H9 (cell line): ENCODE measurements around the gene CCIN. TPM values are rescaled to one million over a fixed set of nuclear protein-coding genes. Genes with fewer than 3 reads are reported as not detected.

Experiments
- DNase-seq: peaks from one replicate; pipeline ENCODE4 v3.0.0-alpha.2; 2017
- H2AFZ ChIP-seq: one replicate; pipeline ENCODE4 v1.6.1; 2013; ENCODE audit warnings: mild to moderate bottlenecking, low read length, control low read depth, moderate library complexity
- H2AK5ac ChIP-seq: 2 replicates; pipeline ENCODE4 v1.6.1; 2013; ENCODE audit warnings: low read length, control low read depth, mixed read lengths; ENCODE audit not compliant: insufficient read length
- H2BK120ac ChIP-seq: one replicate; pipeline ENCODE4 v1.6.1; 2013; ENCODE audit warnings: low read depth, mild to moderate bottlenecking, low read length, control low read depth, inconsistent platforms; ENCODE audit not compliant: poor library complexity, severe bottlenecking
- H2BK12ac ChIP-seq: 2 replicates; pipeline ENCODE4 v1.6.1; 2013; ENCODE audit warnings: low read length, control low read depth, mixed read lengths, low read depth; ENCODE audit not compliant: insufficient read length
- H2BK15ac ChIP-seq: 2 replicates; pipeline ENCODE4 v1.6.1; 2013; ENCODE audit warnings: low read depth, low read length, control low read depth
- H2BK20ac ChIP-seq: one replicate; pipeline ENCODE4 v1.6.1; 2013; ENCODE audit warnings: low read depth, mild to moderate bottlenecking, low read length, control low read depth, inconsistent platforms; ENCODE audit not compliant: poor library complexity, severe bottlenecking
- H2BK5ac ChIP-seq: 2 replicates; pipeline ENCODE4 v1.6.1; 2013; ENCODE audit warnings: low read length, control low read depth, mixed read lengths; ENCODE audit not compliant: insufficient read length
- H3K14ac ChIP-seq: 2 replicates; pipeline ENCODE4 v1.6.1; 2013; ENCODE audit warnings: low read length, control low read depth; ENCODE audit not compliant: insufficient read depth
- H3K18ac ChIP-seq: 2 replicates; pipeline ENCODE4 v1.6.1; 2013; ENCODE audit warnings: low read depth, mild to moderate bottlenecking, mixed read lengths, low read length, control low read depth; ENCODE audit not compliant: insufficient read length
- H3K23ac ChIP-seq: 2 replicates; pipeline ENCODE4 v1.6.1; 2013; ENCODE audit warnings: low read length, control low read depth, mixed read lengths, low read depth; ENCODE audit not compliant: insufficient read length
- H3K23me2 ChIP-seq: 2 replicates; pipeline ENCODE4 v1.6.1; 2013; ENCODE audit warnings: low read depth, mild to moderate bottlenecking, mixed read lengths, low read length, control low read depth; ENCODE audit not compliant: insufficient read length, poor library complexity, severe bottlenecking
- H3K27ac ChIP-seq: 2 replicates; pipeline ENCODE4 v1.5.1; 2013; ENCODE audit warnings: low read length, control low read depth, mixed read lengths, low read depth; ENCODE audit not compliant: insufficient read length
- H3K27me3 ChIP-seq: 2 replicates; pipeline ENCODE4 v1.6.1; 2013; ENCODE audit warnings: low read length, control low read depth, inconsistent platforms; ENCODE audit not compliant: insufficient read depth
- H3K4ac ChIP-seq: 2 replicates; pipeline ENCODE4 v1.6.1; 2013; ENCODE audit warnings: low read depth, mild to moderate bottlenecking, control low read depth, inconsistent platforms, low read length, moderate library complexity
- H3K4me1 ChIP-seq: 2 replicates; pipeline ENCODE4 v1.6.1; 2013; ENCODE audit warnings: low read length, control low read depth, inconsistent platforms; ENCODE audit not compliant: insufficient read depth
- H3K4me2 ChIP-seq: 2 replicates; pipeline ENCODE4 v1.6.1; 2013; ENCODE audit warnings: low read length, control low read depth, mixed read lengths; ENCODE audit not compliant: insufficient read length, insufficient read depth
- H3K56ac ChIP-seq: 2 replicates; pipeline ENCODE4 v1.6.1; 2013; ENCODE audit warnings: low read depth, mild to moderate bottlenecking, mixed read lengths, low read length, control low read depth; ENCODE audit not compliant: insufficient read length
- H3K79me1 ChIP-seq: 2 replicates; pipeline ENCODE4 v1.6.1; 2013; ENCODE audit warnings: low read depth, mild to moderate bottlenecking, moderate library complexity, low read length, control low read depth, inconsistent platforms; ENCODE audit not compliant: insufficient read depth, poor library complexity, severe bottlenecking
- H3K79me2 ChIP-seq: 2 replicates; pipeline ENCODE4 v1.6.1; 2013; ENCODE audit warnings: low read length, control low read depth, inconsistent platforms; ENCODE audit not compliant: insufficient read depth
- H3K9ac ChIP-seq: 2 replicates; pipeline ENCODE4 v1.6.1; 2013; ENCODE audit warnings: low read length, control low read depth, mixed read lengths; ENCODE audit not compliant: insufficient read length; ENCODE audit errors: extremely low read depth
- H3K9me3 ChIP-seq: one replicate; pipeline ENCODE4 v1.6.1; 2013; ENCODE audit warnings: low read depth, low read length, inconsistent platforms; ENCODE audit not compliant: control insufficient read depth
- H3T11ph ChIP-seq: one replicate; pipeline ENCODE4 v1.6.1; 2013; ENCODE audit warnings: mild to moderate bottlenecking, low read length, control low read depth, inconsistent platforms
- H4K20me1 ChIP-seq: one replicate; pipeline ENCODE4 v1.6.1; 2013; ENCODE audit not compliant: control insufficient read depth, insufficient read length, insufficient read depth
- H4K5ac ChIP-seq: 2 replicates; pipeline ENCODE4 v1.6.1; 2013; ENCODE audit warnings: low read depth, mild to moderate bottlenecking, mixed read lengths, low read length, control low read depth; ENCODE audit not compliant: insufficient read length
- H4K8ac ChIP-seq: replicated peaks from 2 replicates; pipeline ENCODE4 v1.6.1; 2013; ENCODE audit warnings: low read length, control low read depth, mixed read lengths, low read depth; ENCODE audit not compliant: insufficient read length
- H4K91ac ChIP-seq: 2 replicates; pipeline ENCODE4 v1.6.1; 2013; ENCODE audit warnings: low read depth, mild to moderate bottlenecking, moderate library complexity, mixed read lengths, low read length, control low read depth; ENCODE audit not compliant: insufficient read length
- H3K27ac Mint-ChIP-seq, 3 experiments: 2 replicates in 2 of 3; 3 replicates in 1 of 3; pipeline ENCODE4 v1.8.0; 2020 to 2021; ENCODE audit warnings: mixed read lengths in 3 of 3, mild to moderate bottlenecking in 1 of 3, moderate library complexity in 1 of 3
- H3K27me3 Mint-ChIP-seq: 2 replicates; pipeline ENCODE4 v1.8.0; 2021; ENCODE audit warnings: low read depth, mild to moderate bottlenecking, moderate library complexity, mixed read lengths
- H3K36me3 Mint-ChIP-seq, 3 experiments: 2 replicates in 2 of 3; 3 replicates in 1 of 3; pipeline ENCODE4 v1.8.0; 2020 to 2021; ENCODE audit warnings: low read depth in 3 of 3, mixed read lengths in 3 of 3; ENCODE audit not compliant: insufficient read depth in 1 of 3
- H3K4me1 Mint-ChIP-seq, 2 experiments: 2 replicates each; pipeline ENCODE4 v1.8.0; 2020; ENCODE audit warnings: mixed read lengths in 2 of 2
- H3K4me3 Mint-ChIP-seq, 2 experiments: 2 replicates in 1 of 2; 3 replicates in 1 of 2; pipeline ENCODE4 v1.8.0; 2020 to 2021; ENCODE audit warnings: mild to moderate bottlenecking in 2 of 2, mixed read lengths in 2 of 2, moderate library complexity in 1 of 2
- H3K9me3 Mint-ChIP-seq, 2 experiments: 2 replicates in 1 of 2; 3 replicates in 1 of 2; pipeline ENCODE4 v1.8.0; 2020; ENCODE audit warnings: mild to moderate bottlenecking in 2 of 2, mixed read lengths in 2 of 2, moderate library complexity in 1 of 2
- WGBS: extraction: QIAGEN DNeasy Blood & Tissue Kit; methylation state at CpG from one replicate; pipeline ENCODE4 v1.1.7; 2013; ENCODE audit warnings: missing lambda C conversion rate, low lambda C conversion rate, mixed read lengths; ENCODE audit not compliant: insufficient read length; ENCODE audit errors: extremely low coverage; 5-methylcytosine and 5-hydroxymethylcytosine counted together
- total RNA-seq: library from RNA; stranded (reverse); gene quantifications from 2 replicates; pipeline ENCODE4 v1.2.1, GENCODE V29; 2021
- TF ChIP-seq, protein P1 (sequence below): fragments of 200-600 bp; sonication (generic); conservative IDR thresholded peaks from 3 replicates; pipeline ENCODE4 v1.8.0; 2021; ENCODE audit warnings: antibody characterized with exemption, mild to moderate bottlenecking

CCIN gene
- total RNA-seq, 1 experiment from 2014 or later = not detected

DNA sequence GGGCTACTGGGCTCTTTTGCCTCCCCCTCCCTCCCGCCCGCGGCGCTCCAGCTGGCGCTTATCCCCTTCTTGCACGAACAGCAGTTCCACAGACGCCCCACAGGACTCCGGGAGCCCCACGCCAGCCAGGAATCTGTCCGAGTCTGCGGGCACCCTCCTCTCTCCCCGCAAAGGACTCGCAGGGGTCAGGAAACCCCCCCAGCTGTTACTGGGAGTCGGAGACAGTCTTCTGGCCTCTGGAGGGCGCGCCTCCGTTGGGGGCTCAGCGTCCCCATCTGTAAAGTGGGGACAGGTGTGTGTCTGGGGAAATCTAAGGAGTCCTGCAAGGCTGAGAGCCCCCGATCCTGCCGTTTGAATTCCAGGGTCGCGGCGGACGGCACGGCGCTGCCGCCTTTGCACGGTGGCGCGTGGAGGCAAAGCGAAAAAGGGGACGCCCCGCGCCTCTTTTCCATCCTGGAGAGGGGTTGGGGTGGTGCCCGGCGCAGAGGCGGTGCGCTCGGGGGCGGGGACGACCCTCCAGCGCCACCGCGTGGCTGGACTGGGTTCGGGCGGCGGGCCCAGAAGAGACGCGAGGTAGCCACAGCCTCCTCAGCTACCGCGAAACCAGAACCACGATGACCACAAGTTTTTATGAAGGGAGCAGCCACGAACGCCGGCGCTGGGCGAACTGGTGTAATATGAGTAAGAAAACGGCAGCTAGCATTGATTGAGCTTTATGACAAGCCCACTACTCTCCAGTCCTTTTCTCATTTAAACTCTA is 2.8 kb upstream of the CCIN start:
- Histone ChIP-seq H3K9me3 (no peaks in the 10 kb centered on the region), H3K23ac (no peak overlapping the region), H3K27me3 (no peaks in the 10 kb centered on the region), H2BK120ac (no peak overlapping the region), H3K14ac (no peak overlapping the region), H3K56ac (no peak overlapping the region), H3K4me2 (peak overlapping the region; percentile 28), H2BK12ac (no peak overlapping the region), H4K5ac (no peak overlapping the region), H3K27ac (no peak overlapping the region), H2BK15ac (no peak overlapping the region; the same call in 1 of the 2 replicates), H3K18ac (no peak overlapping the region), H2BK20ac (no peak overlapping the region), H3T11ph (no peak overlapping the region), H2AFZ (no peak overlapping the region), H3K4ac (no peak overlapping the region), H3K79me2 (no peaks in the 10 kb centered on the region), H2AK5ac (no peak overlapping the region), H3K9ac (no peak overlapping the region), H4K8ac (no peak overlapping the region), H3K4me1 (peaks cover 10% of the 10 kb centered on the region), H2BK5ac (no peak overlapping the region), H4K91ac (no peak overlapping the region), H3K23me2 (no peaks in the 10 kb centered on the region), H4K20me1 (no peaks in the 10 kb centered on the region), H3K79me1 (no peaks in the 10 kb centered on the region)
- DNase-seq = peak; percentile 89
- Mint-ChIP-seq H3K27me3 (peaks cover 28% of the 10 kb centered on the region), H3K9me3 (no peaks in the 10 kb centered on the region; a peak in 1 of 5 replicates), H3K27ac (no peak overlapping the region), H3K4me1 (peaks cover 32 to 42% of the 10 kb centered on the region in 2 experiments), H3K4me3 (peak overlapping the region; percentile 64 to 72), H3K36me3 (peaks cover 0 to 3% (median 0%) of the 10 kb centered on the region in 3 experiments; a peak in 1 of 7 replicates)
- WGBS = no CpG with 5 or more reads among the region's 58 CpGs
- TF ChIP-seq, protein P1, sequence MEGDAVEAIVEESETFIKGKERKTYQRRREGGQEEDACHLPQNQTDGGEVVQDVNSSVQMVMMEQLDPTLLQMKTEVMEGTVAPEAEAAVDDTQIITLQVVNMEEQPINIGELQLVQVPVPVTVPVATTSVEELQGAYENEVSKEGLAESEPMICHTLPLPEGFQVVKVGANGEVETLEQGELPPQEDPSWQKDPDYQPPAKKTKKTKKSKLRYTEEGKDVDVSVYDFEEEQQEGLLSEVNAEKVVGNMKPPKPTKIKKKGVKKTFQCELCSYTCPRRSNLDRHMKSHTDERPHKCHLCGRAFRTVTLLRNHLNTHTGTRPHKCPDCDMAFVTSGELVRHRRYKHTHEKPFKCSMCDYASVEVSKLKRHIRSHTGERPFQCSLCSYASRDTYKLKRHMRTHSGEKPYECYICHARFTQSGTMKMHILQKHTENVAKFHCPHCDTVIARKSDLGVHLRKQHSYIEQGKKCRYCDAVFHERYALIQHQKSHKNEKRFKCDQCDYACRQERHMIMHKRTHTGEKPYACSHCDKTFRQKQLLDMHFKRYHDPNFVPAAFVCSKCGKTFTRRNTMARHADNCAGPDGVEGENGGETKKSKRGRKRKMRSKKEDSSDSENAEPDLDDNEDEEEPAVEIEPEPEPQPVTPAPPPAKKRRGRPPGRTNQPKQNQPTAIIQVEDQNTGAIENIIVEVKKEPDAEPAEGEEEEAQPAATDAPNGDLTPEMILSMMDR = peak; percentile 98
